Smooth muscle cell of the pulmonary artery (primary cell): Measurements from ENCODE around the gene ANKRD30BL. TPM values are rescaled to one million over a fixed set of nuclear protein-coding genes. Genes with fewer than 3 reads are reported as not detected.

Source experiments
- total RNA-seq: library from RNA; depleted of rRNA; stranded (reverse); fragments of >200 nt; gene quantifications from 2 replicates; pipeline ENCODE4 v1.2.3, GENCODE V29; 2014

Gene ANKRD30BL
- not detected in 2 replicates for total RNA-seq

GRCh38 chr2:132161161-132162124 lies at the start of gene ANKRD30BL:
Gene ANKRD30BL, minus strand, starts transcription at chr2:132161952. Its CDS starts 247 bp downstream, at chr2:132161705.

